Stimulated activated CD8-positive, alpha-beta memory T cell treated with anti-CD3 and anti-CD28 coated beads, Interleukin-4, amount 100 ng/mL, for 48 hours (primary cell): ENCODE results near the gene OR1N2.
A peak's percentile ranks its signal among the peaks of the same experiment; 100 is the strongest.
"Not testable (repeated sequence)": the region's sequence is repeated elsewhere in the genome, so short reads cannot be mapped to it uniquely, and the experiment has no call there.

Source experiments
- DNase-seq: peaks from one replicate; pipeline ENCODE4 v3.0.0-alpha.2; 2020

The OR1N2 gene

GRCh38 chr9:122552812-122553211 is at the start of gene OR1N2:
TSS of gene OR1N2 (plus strand) at chr9:122553112. CDS start at chr9:122553212, 100 bp downstream.
- no peak for DNase-seq

- DNase-seq, result no peak
Observed at GRCh38 chr9:122506964-122507363, 45.9 kb upstream of the OR1N2 start.

GRCh38 chr9:122510502-122510901 is 42.4 kb upstream of the OR1N2 start, which contains the start of gene OR1J2:
TSS of gene OR1J2 (plus strand) at chr9:122510802. CDS start at chr9:122510802, 0 bp downstream.
- DNase-seq, result no peak

GRCh38 chr9:122518226-122518625 is 34.7 kb upstream of the OR1N2 start:
- no peak for DNase-seq

GRCh38 chr9:122518841-122519240 is 34.1 kb upstream of the OR1N2 start, which contains the start of gene OR1J4:
TSS of gene OR1J4 (plus strand) at chr9:122519141. CDS start at chr9:122519141, 0 bp downstream.
- DNase-seq, result no peak

- no peak for DNase-seq
Observed at GRCh38 chr9:122519376-122519775, 33.5 kb upstream of the OR1N2 start.

- peak; percentile 36 for DNase-seq
Observed at GRCh38 chr9:122526602-122527001, 26.3 kb upstream of the OR1N2 start.

- DNase-seq, result no peak
Observed at GRCh38 chr9:122527193-122527592, 25.7 kb upstream of the OR1N2 start, which contains the start of gene OR1N1. TSS of gene OR1N1 (minus strand) at chr9:122527293. CDS start at chr9:122527293, 0 bp downstream.

- DNase-seq, result not testable (repeated sequence)
Observed at GRCh38 chr9:122531157-122531556, 21.8 kb upstream of the OR1N2 start.

GRCh38 chr9:122536134-122536533 is 16.8 kb upstream of the OR1N2 start:
- DNase-seq, result no peak

GRCh38 chr9:122537066-122537465 is 15.8 kb upstream of the OR1N2 start:
- not testable (repeated sequence) for DNase-seq

- DNase-seq, result no peak
Observed at GRCh38 chr9:122538757-122539156, 14.2 kb upstream of the OR1N2 start.

GRCh38 chr9:122546196-122546595 is 6.7 kb upstream of the OR1N2 start:
- DNase-seq, result no peak

GRCh38 chr9:122551371-122551770 is 1.5 kb upstream of the OR1N2 start:
- no peak for DNase-seq

GRCh38 chr9:122561446-122561845 is 8.5 kb downstream of the OR1N2 start:
- no peak for DNase-seq

- DNase-seq, result peak; percentile 54
Observed at GRCh38 chr9:122562134-122562760, 9.3 kb downstream of the OR1N2 start.

GRCh38 chr9:122567901-122568300 is 15.0 kb downstream of the OR1N2 start:
- no peak for DNase-seq

GRCh38 chr9:122572456-122572855 is 19.5 kb downstream of the OR1N2 start:
- no peak for DNase-seq

GRCh38 chr9:122579874-122580273 is 27.0 kb downstream of the OR1N2 start:
- DNase-seq, result no peak

GRCh38 chr9:122580360-122580759 is 27.4 kb downstream of the OR1N2 start:
- no peak for DNase-seq

- not testable (repeated sequence) for DNase-seq
Observed at GRCh38 chr9:122583284-122583683, 30.4 kb downstream of the OR1N2 start, which contains the start of gene OR1L8. TSS of gene OR1L8 (minus strand) at chr9:122583384. CDS start at chr9:122568477, 14,907 bp downstream.
